ENCODE data around the gene ZNF689. TPM values are rescaled to one million over a fixed set of nuclear protein-coding genes. Genes with fewer than 3 reads are reported as not detected.

Gene ZNF689
- total and polyA plus RNA-seq, 2 of the 13 experiments (the other 11 are each of a cell fraction or from before 2014, with no cell fraction given), result 9.7 to 19.5 TPM

DNA sequence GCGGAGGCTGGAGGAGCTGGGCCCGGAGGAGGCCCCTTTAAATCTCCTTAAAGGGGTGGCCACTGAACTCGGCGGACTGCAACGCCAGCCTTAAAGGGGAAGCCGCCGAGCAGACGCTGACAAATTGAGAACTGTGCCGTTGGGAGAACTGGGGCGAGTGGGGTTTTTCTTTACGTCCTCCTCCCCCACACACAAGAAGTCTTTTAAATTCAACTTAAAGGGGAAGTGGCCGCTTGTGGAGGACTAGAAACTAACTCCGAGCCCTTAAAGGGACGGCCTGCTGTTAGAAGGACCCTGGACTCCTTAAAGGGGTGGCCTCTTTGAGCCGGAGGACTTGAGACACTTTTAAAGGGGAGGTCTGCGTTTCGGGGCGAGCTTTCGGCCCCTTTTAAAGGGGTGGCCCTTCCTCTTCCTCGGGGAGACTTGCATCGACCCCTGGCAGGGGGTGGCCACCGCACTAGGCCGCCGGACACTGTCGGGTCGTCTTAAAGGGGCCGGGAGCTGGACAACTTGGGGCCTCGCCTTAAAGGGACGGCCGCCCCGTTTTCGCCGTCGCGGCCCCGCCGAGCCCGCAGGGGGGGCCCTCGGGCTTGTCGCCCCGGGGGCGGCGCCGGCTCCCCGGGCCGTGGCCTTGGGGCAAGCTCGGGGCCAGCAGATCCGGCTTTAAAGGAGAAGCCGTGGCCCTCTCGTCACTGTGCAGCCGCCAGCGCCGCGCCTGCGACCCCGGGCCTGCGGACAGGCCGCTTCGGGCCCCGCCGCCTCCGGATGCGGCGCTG is 48.7 kb upstream of the ZNF689 start (continued):
- TF ChIP-seq GPN1 (CRISPR knock-in tag; IDR thresholded peaks at IDR 0.05; ENCODE audit: borderline replicate concordance) (no peak), EP300 (IDR thresholded peaks at IDR 0.05; ENCODE audit: low read depth in 2 of 2, low read length in 2 of 2) (no peak), EP300 (CRISPR knock-in tag; IDR thresholded peaks at IDR 0.05; ENCODE audit: borderline replicate concordance) (no peak), ELF3 (CRISPR knock-in tag; IDR thresholded peaks at IDR 0.05) (no peak; the same call in 1 of the 2 replicates), ZNF75D (CRISPR knock-in tag; IDR thresholded peaks at IDR 0.05; ENCODE audit: borderline replicate concordance) (no peak), CENPT (CRISPR knock-in tag; IDR thresholded peaks at IDR 0.05; ENCODE audit: low read depth) (no peak), POLR2AphosphoS5 (IDR thresholded peaks at IDR 0.05; ENCODE audit: low read depth, low read length) (no peak), TCF7L2 (IDR thresholded peaks at IDR 0.05; ENCODE audit: low read depth, low read length) (no peak), ZNF816 (CRISPR knock-in tag; IDR thresholded peaks at IDR 0.05; ENCODE audit: borderline replicate concordance) (no peak), ZNF326 (CRISPR knock-in tag; IDR thresholded peaks at IDR 0.05; ENCODE audit: borderline replicate concordance) (no peak), ZSCAN22 (CRISPR knock-in tag; IDR thresholded peaks at IDR 0.05) (no peak), ZNF451 (CRISPR knock-in tag; IDR thresholded peaks at IDR 0.05) (no peak), FOSL1 (CRISPR knock-in tag; IDR thresholded peaks at IDR 0.05; ENCODE audit: borderline replicate concordance) (no peak), ZNF788 (CRISPR knock-in tag; IDR thresholded peaks at IDR 0.05; ENCODE audit: borderline replicate concordance) (peak; percentile 51), SSRP1 (CRISPR knock-in tag; IDR thresholded peaks at IDR 0.05) (no peak), SIX1 (CRISPR knock-in tag; IDR thresholded peaks at IDR 0.05; ENCODE audit: borderline replicate concordance) (no peak), ZSCAN9 (CRISPR knock-in tag; IDR thresholded peaks at IDR 0.05; ENCODE audit: borderline replicate concordance) (no peak), ZNF430 (CRISPR knock-in tag; IDR thresholded peaks at IDR 0.05) (peak; percentile 46; the same call in 1 of the 2 replicates), TBX3 (IDR thresholded peaks at IDR 0.05; ENCODE audit: borderline replicate concordance) (no peak), ZNF660 (CRISPR knock-in tag; IDR thresholded peaks at IDR 0.05; ENCODE audit: borderline replicate concordance, low read depth) (no peak)
- TF ChIP-seq, protein P1, sequence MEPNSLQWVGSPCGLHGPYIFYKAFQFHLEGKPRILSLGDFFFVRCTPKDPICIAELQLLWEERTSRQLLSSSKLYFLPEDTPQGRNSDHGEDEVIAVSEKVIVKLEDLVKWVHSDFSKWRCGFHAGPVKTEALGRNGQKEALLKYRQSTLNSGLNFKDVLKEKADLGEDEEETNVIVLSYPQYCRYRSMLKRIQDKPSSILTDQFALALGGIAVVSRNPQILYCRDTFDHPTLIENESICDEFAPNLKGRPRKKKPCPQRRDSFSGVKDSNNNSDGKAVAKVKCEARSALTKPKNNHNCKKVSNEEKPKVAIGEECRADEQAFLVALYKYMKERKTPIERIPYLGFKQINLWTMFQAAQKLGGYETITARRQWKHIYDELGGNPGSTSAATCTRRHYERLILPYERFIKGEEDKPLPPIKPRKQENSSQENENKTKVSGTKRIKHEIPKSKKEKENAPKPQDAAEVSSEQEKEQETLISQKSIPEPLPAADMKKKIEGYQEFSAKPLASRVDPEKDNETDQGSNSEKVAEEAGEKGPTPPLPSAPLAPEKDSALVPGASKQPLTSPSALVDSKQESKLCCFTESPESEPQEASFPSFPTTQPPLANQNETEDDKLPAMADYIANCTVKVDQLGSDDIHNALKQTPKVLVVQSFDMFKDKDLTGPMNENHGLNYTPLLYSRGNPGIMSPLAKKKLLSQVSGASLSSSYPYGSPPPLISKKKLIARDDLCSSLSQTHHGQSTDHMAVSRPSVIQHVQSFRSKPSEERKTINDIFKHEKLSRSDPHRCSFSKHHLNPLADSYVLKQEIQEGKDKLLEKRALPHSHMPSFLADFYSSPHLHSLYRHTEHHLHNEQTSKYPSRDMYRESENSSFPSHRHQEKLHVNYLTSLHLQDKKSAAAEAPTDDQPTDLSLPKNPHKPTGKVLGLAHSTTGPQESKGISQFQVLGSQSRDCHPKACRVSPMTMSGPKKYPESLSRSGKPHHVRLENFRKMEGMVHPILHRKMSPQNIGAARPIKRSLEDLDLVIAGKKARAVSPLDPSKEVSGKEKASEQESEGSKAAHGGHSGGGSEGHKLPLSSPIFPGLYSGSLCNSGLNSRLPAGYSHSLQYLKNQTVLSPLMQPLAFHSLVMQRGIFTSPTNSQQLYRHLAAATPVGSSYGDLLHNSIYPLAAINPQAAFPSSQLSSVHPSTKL (CRISPR knock-in tag; IDR thresholded peaks at IDR 0.05), result peak; percentile 4; the same call in 1 of the 2 replicates
- TF ChIP-seq, protein P2, sequence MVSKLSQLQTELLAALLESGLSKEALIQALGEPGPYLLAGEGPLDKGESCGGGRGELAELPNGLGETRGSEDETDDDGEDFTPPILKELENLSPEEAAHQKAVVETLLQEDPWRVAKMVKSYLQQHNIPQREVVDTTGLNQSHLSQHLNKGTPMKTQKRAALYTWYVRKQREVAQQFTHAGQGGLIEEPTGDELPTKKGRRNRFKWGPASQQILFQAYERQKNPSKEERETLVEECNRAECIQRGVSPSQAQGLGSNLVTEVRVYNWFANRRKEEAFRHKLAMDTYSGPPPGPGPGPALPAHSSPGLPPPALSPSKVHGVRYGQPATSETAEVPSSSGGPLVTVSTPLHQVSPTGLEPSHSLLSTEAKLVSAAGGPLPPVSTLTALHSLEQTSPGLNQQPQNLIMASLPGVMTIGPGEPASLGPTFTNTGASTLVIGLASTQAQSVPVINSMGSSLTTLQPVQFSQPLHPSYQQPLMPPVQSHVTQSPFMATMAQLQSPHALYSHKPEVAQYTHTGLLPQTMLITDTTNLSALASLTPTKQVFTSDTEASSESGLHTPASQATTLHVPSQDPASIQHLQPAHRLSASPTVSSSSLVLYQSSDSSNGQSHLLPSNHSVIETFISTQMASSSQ (IDR thresholded peaks at IDR 0.05; ENCODE audit: low read depth), result 0 out of 2 replicates have a peak, but pooled peaks have one; percentile 20
- TF ChIP-seq, protein P2 (CRISPR knock-in tag; IDR thresholded peaks at IDR 0.05; ENCODE audit: borderline replicate concordance), result no peak

All from HepG2 (cell line).